MM.1S (cell line): ENCODE measurements around the gene PRKCH.

Experiments
- DNase-seq: peaks from one replicate; pipeline ENCODE4 v3.0.0-alpha.2; 2015
- H2AFZ ChIP-seq: fragments of 300-600 bp; sonication (generic); 2 replicates; pipeline ENCODE4 v1.6.0; 2016; ENCODE audit warnings: antibody characterized with exemption, low read length
- H3F3A ChIP-seq: fragments of 300-600 bp; sonication (generic); 2 replicates; pipeline ENCODE4 v1.6.1; 2016; ENCODE audit warnings: mild to moderate bottlenecking, antibody characterized with exemption, low read length, moderate library complexity, mixed read lengths; ENCODE audit not compliant: insufficient read depth
- H3K27ac ChIP-seq: fragments of 300-600 bp; sonication (generic); 2 replicates; pipeline ENCODE4 v1.5.1; 2016; ENCODE audit warnings: mild to moderate bottlenecking, low read length
- H3K27me3 ChIP-seq: fragments of 300-600 bp; sonication (generic); replicated peaks from 2 replicates; pipeline ENCODE4 v1.6.0; 2016; ENCODE audit warnings: low read length; ENCODE audit not compliant: insufficient read depth
- H3K36me3 ChIP-seq: fragments of 300-600 bp; sonication (generic); replicated peaks from 2 replicates; pipeline ENCODE4 v1.6.1; 2016; ENCODE audit warnings: mild to moderate bottlenecking, low read length, mixed read lengths; ENCODE audit not compliant: insufficient read depth
- H3K4me1 ChIP-seq: fragments of 300-600 bp; sonication (generic); 2 replicates; pipeline ENCODE4 v1.6.1; 2016; ENCODE audit warnings: low read length, mixed read lengths
- H3K4me2 ChIP-seq: fragments of 300-600 bp; sonication (generic); 2 replicates; pipeline ENCODE4 v1.6.0; 2016; ENCODE audit warnings: low read depth, low read length
- H3K4me3 ChIP-seq: fragments of 300-600 bp; sonication (generic); 2 replicates; pipeline ENCODE4 v1.5.1; 2016; ENCODE audit warnings: low read length, mixed read lengths
- H3K79me2 ChIP-seq: fragments of 300-600 bp; sonication (generic); 2 replicates; pipeline ENCODE4 v1.6.1; 2016; ENCODE audit warnings: mixed run types, low read length, mixed read lengths
- H3K9ac ChIP-seq: fragments of 300-600 bp; sonication (generic); 2 replicates; pipeline ENCODE4 v1.6.1; 2016; ENCODE audit warnings: low read length, mixed read lengths
- H3K9me2 ChIP-seq: fragments of 300-600 bp; sonication (generic); replicated peaks from 2 replicates; pipeline ENCODE4 v1.6.1; 2016; ENCODE audit warnings: mild to moderate bottlenecking, low read length, mixed read lengths; ENCODE audit not compliant: insufficient read depth
- H3K9me3 ChIP-seq: fragments of 300-600 bp; sonication (generic); replicated peaks from 2 replicates; pipeline ENCODE4 v1.6.1; 2016; ENCODE audit warnings: mild to moderate bottlenecking, low read length, mixed read lengths; ENCODE audit not compliant: insufficient read depth
- H4K20me1 ChIP-seq: fragments of 300-600 bp; sonication (generic); 2 replicates; pipeline ENCODE4 v1.6.1; 2016; ENCODE audit warnings: mild to moderate bottlenecking, low read length, moderate library complexity, mixed read lengths; ENCODE audit not compliant: insufficient read depth
- EZH2 ChIP-seq: fragments of 300-600 bp; sonication (generic); optimal IDR thresholded peaks from 2 replicates; pipeline ENCODE3; 2017; ENCODE audit warnings: low read depth, mild to moderate bottlenecking, antibody characterized with exemption, low read length, mixed read lengths
- EZH2phosphoT487 ChIP-seq: fragments of 300-600 bp; sonication (generic); IDR thresholded peaks from 2 replicates; pipeline ENCODE4 v1.6.1; 2018; ENCODE audit warnings: antibody characterized with exemption, low read length
- TF ChIP-seq, protein P1 (sequence below): fragments of 300-600 bp; sonication (generic); IDR thresholded peaks from 2 replicates; pipeline ENCODE4 v1.5.1; 2016; ENCODE audit warnings: antibody characterized with exemption, low read length, mixed read lengths

The PRKCH gene

DNA sequence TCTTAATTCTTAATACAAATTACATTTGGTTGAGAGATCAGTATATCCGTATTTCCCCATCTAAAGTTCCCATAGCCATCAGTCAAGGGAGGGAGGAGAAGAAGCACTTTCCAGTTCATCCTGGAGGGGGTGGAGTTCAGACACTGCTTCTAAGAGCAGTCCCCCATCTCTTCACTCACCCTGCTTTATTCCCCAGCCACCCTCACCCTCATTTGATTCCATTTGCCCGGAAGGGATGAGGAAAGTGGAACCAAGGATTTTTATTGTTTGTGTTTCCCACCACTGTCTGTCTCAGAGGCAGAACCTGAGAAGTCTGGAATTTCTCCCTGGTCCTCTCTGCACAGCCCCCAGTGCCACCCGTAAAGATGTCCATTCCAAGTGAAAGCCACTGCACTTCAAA is 239.7 kb downstream of the PRKCH start:
- no peak overlapping the region for H3K4me2 ChIP-seq

DNA sequence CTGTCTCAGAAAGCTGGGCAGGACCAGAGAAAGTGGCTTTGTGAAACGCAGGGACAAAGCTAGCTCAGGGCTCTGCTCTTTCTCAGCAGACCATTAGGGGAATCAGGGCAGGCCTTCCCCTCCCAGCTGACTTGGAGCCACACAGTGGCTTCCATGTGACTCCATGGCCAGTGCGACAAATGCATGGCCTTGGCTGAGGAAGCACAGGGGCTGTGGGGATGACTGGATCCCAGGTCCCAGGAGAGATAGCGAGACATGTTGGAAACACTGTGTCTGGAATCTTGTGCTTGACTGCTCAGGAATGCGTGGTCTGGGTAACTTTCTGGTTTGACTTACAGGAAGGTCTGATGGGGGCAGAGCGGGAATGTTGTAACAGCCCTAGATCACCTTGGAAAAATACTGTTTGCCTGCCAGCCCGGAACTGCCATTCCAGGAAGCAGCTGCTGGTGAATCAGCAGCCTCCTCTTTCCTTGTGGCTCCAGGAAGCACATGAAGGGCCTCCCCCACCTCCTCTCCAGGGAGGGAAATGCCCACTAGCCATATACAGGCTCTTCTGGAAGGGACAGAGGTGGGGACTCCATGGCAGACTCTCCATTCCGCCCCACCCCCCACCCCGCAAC is 240.4 kb downstream of the PRKCH start:
- H3K36me3 ChIP-seq: no peaks in the 10 kb centered on the region
- no peaks in the 10 kb centered on the region for H3K27me3 ChIP-seq
- H3K9me2 ChIP-seq: no peaks in the 10 kb centered on the region
- H3K9me3 ChIP-seq: no peaks in the 10 kb centered on the region
- no peak overlapping the region for H3K4me3 ChIP-seq
- H2AFZ ChIP-seq: no peak overlapping the region
- DNase-seq: no peak
- no peak overlapping the region for H3K9ac ChIP-seq
- no peaks in the 10 kb centered on the region for H4K20me1 ChIP-seq
- H3K4me1 ChIP-seq: no peaks in the 10 kb centered on the region
- TF ChIP-seq EZH2 (no peak), EZH2phosphoT487 (no peak)
- TF ChIP-seq, protein P1, sequence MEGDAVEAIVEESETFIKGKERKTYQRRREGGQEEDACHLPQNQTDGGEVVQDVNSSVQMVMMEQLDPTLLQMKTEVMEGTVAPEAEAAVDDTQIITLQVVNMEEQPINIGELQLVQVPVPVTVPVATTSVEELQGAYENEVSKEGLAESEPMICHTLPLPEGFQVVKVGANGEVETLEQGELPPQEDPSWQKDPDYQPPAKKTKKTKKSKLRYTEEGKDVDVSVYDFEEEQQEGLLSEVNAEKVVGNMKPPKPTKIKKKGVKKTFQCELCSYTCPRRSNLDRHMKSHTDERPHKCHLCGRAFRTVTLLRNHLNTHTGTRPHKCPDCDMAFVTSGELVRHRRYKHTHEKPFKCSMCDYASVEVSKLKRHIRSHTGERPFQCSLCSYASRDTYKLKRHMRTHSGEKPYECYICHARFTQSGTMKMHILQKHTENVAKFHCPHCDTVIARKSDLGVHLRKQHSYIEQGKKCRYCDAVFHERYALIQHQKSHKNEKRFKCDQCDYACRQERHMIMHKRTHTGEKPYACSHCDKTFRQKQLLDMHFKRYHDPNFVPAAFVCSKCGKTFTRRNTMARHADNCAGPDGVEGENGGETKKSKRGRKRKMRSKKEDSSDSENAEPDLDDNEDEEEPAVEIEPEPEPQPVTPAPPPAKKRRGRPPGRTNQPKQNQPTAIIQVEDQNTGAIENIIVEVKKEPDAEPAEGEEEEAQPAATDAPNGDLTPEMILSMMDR: no peak
- no peak overlapping the region for H3K27ac ChIP-seq
- H3K79me2 ChIP-seq: no peaks in the 10 kb centered on the region
- no peak overlapping the region for H3K4me2 ChIP-seq
- no peaks in the 10 kb centered on the region for H3F3A ChIP-seq

More for the DNA sequence above, 239.7 kb downstream of the PRKCH start:
- Histone ChIP-seq H3K4me1 (no peaks in the 10 kb centered on the region), H3K9me3 (no peaks in the 10 kb centered on the region), H4K20me1 (no peaks in the 10 kb centered on the region), H3K9me2 (no peaks in the 10 kb centered on the region), H3K79me2 (no peaks in the 10 kb centered on the region), H3K27ac (no peak overlapping the region), H3K4me3 (no peak overlapping the region), H3K36me3 (no peaks in the 10 kb centered on the region), H3F3A (no peaks in the 10 kb centered on the region), H2AFZ (no peak overlapping the region), H3K27me3 (no peaks in the 10 kb centered on the region), H3K9ac (no peak overlapping the region)
- DNase-seq: no peak
- TF ChIP-seq EZH2 (no peak), EZH2phosphoT487 (no peak)
- TF ChIP-seq, protein P1: no peak

DNA sequence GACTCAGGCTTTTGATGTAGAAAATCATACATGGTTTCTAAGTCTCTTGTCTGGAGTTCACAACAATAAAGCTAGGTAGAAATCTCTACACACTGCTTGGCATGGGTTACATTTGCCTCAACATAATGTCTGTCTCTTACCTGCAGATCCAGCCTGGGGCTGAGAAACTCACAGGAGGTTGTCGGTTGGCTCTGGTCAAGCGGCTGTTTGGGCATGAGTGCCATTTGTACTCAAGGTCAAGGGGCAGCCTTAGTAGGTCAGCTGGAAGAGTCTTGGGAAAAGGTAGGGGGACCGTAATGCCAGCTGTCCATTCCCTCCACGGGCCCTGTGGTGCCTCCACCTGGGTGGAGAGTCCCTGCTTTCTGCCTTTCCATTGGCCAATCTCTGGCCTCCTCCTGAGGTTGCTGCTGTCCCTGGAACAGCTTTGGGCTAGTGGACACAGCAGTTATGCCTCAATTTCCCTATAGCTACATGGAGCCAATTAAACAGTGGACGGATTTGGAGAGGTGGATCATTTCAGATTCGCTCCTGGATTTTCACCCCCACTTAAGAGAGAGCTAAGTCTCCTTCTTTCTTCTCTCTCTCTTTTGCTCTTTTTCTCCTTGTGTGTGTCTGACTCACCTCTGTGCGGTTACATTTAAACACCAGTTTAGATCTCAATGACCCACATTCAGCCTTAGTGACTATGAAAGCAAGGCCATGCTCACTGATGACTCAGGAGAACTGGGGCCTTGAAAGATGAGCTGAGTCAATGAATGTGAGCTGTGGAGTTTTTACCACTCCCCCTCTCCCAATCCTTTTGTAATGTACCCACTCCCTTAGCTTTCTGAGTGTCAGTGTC is 241.2 kb downstream of the PRKCH start:
- Histone ChIP-seq H3K4me3 (no peak overlapping the region), H3K9ac (no peak overlapping the region), H3K9me2 (no peaks in the 10 kb centered on the region), H3K4me1 (no peaks in the 10 kb centered on the region), H3K36me3 (no peaks in the 10 kb centered on the region), H3K79me2 (no peaks in the 10 kb centered on the region), H3K27ac (no peak overlapping the region), H2AFZ (no peak overlapping the region), H3K4me2 (no peak overlapping the region), H3K9me3 (no peaks in the 10 kb centered on the region), H4K20me1 (no peaks in the 10 kb centered on the region), H3F3A (no peaks in the 10 kb centered on the region), H3K27me3 (no peaks in the 10 kb centered on the region)
- no peak for TF ChIP-seq EZH2
- TF ChIP-seq, protein P1: no peak
- TF ChIP-seq EZH2phosphoT487: no peak
- no peak for DNase-seq
